B cell (primary cell): ENCODE measurements around the gene NPL. TPM values are rescaled to one million over a fixed set of nuclear protein-coding genes. Genes with fewer than 3 reads are reported as not detected.

Experiments
- ATAC-seq: fragments of 200-7000 bp; cut with Tn5 transposase; one replicate; pipeline ENCODE4 v1.10.0; 2021; ENCODE audit warnings: low read depth, mild to moderate bottlenecking, moderate number of reproducible peaks, moderate library complexity
- CTCF ChIA-PET: fragments of 350-600 bp; sonication (Branson Sonifier 250); formaldehyde crosslinking; loops from one replicate; lab custom pipeline; 2021; ENCODE audit warnings: antibody characterized with exemption, inconsistent platforms; lab: Charles Lee
- POLR2A ChIA-PET: fragments of 350-600 bp; sonication (Branson Sonifier 250); formaldehyde crosslinking; loops from one replicate; lab custom pipeline; 2021; ENCODE audit warnings: antibody characterized with exemption; lab: Charles Lee
- DNase-seq: peaks from one replicate; pipeline ENCODE4 v3.0.0; 2013
- H2AFZ ChIP-seq: 2 replicates; pipeline ENCODE4 v1.6.1; 2012; ENCODE audit warnings: mild to moderate bottlenecking, low read depth, low read length; ENCODE audit not compliant: insufficient read depth, poor library complexity, severe bottlenecking
- H3K27ac ChIP-seq, 2 donors: 1 replicate in 1 of 2; 2 replicates in 1 of 2; pipeline ENCODE4 v1.5.1; 2012 to 2013; ENCODE audit warnings: low read length in 2 of 2, mild to moderate bottlenecking in 2 of 2, moderate library complexity in 1 of 2
- H3K27me3 ChIP-seq, 4 experiments: fragments of 200-600 bp in 1 of 4; sonication (generic) in 1 of 4; replicated peaks in 1 of 4; 1 replicate in 2 of 4; 2 replicates in 2 of 4; pipeline versions ENCODE4 v1.6.1 to v1.7.0; 2013 to 2016; ENCODE audit warnings: low read length in 3 of 4, mild to moderate bottlenecking in 2 of 4, mixed read lengths in 1 of 4, moderate library complexity in 1 of 4; ENCODE audit not compliant: insufficient read depth in 4 of 4, control insufficient read depth in 3 of 4; ENCODE audit errors: control extremely low read depth in 1 of 4
- H3K36me3 ChIP-seq, 2 experiments: replicated peaks in 1 of 2; 1 replicate in 1 of 2; 2 replicates in 1 of 2; pipeline versions ENCODE4 v1.6.1 to v1.7.1; 2013; ENCODE audit warnings: low read length in 1 of 2; ENCODE audit not compliant: insufficient read depth in 2 of 2, control insufficient read depth in 1 of 2; ENCODE audit errors: control extremely low read depth in 1 of 2, extremely low read depth in 1 of 2
- H3K4me1 ChIP-seq, 2 donors: fragments of 200-600 bp in 1 of 2; sonication (generic) in 1 of 2; 1 replicate in 1 of 2; 2 replicates in 1 of 2; pipeline versions ENCODE4 v1.5.1 to v1.6.1; 2013 to 2017; ENCODE audit warnings: low read length in 2 of 2; ENCODE audit not compliant: control insufficient read depth in 2 of 2, insufficient read depth in 2 of 2
- H3K4me2 ChIP-seq: replicated peaks from 2 replicates; pipeline ENCODE3; 2012; ENCODE audit warnings: mild to moderate bottlenecking, low read depth, low read length; ENCODE audit not compliant: poor library complexity, severe bottlenecking
- H3K4me3 ChIP-seq, 5 experiments: fragments of 200-600 bp in 1 of 5; sonication (generic) in 1 of 5; 1 replicate in 3 of 5; 2 replicates in 2 of 5; pipeline versions ENCODE4 v1.5.1 to v1.7.0; 2011 to 2016; ENCODE audit warnings: low read length in 4 of 5, mild to moderate bottlenecking in 4 of 5, low read depth in 2 of 5, control low read depth in 1 of 5, moderate library complexity in 1 of 5; ENCODE audit not compliant: insufficient read depth in 1 of 5; ENCODE audit errors: control extremely low read depth in 1 of 5, extremely low read depth in 1 of 5
- H3K79me2 ChIP-seq: fragments of 200-600 bp; sonication (generic); one replicate; pipeline ENCODE4 v1.6.0; 2016; ENCODE audit warnings: low read length; ENCODE audit not compliant: control insufficient read depth, insufficient read depth
- H3K9ac ChIP-seq: fragments of 200-600 bp; sonication (generic); 2 replicates; pipeline ENCODE4 v1.6.1; 2017; ENCODE audit warnings: mild to moderate bottlenecking, low read length, moderate library complexity
- H3K9me3 ChIP-seq, 3 donors: one replicate each; pipeline versions ENCODE4 v1.6.1 to v1.7.1; 2013; ENCODE audit warnings: low read length in 2 of 3; ENCODE audit not compliant: control insufficient read depth in 2 of 3, insufficient read depth in 1 of 3; ENCODE audit errors: control extremely low read depth in 1 of 3
- H4K20me1 ChIP-seq: 2 replicates; pipeline ENCODE4 v1.6.0; 2012; ENCODE audit warnings: mild to moderate bottlenecking, low read length; ENCODE audit not compliant: insufficient read depth, control insufficient read depth, poor library complexity, severe bottlenecking
- H3K27ac Mint-ChIP-seq: one replicate; pipeline ENCODE4 v1.8.0; 2021; ENCODE audit warnings: mixed read lengths
- H3K27me3 Mint-ChIP-seq: one replicate; pipeline ENCODE4 v1.8.0; 2021; ENCODE audit warnings: mixed read lengths
- H3K4me1 Mint-ChIP-seq: one replicate; pipeline ENCODE4 v1.8.0; 2021; ENCODE audit warnings: mixed read lengths
- H3K4me3 Mint-ChIP-seq: one replicate; pipeline ENCODE4 v1.8.0; 2021; ENCODE audit warnings: mixed read lengths
- H3K9me3 Mint-ChIP-seq: one replicate; pipeline ENCODE4 v1.8.0; 2022; ENCODE audit warnings: mixed read lengths; ENCODE audit not compliant: insufficient read depth
- CTCF ChIP-seq: fragments of 200-600 bp; IDR thresholded peaks from one replicate; pipeline ENCODE4 v1.8.0; 2022; ENCODE audit warnings: antibody characterized with exemption, mild to moderate bottlenecking
- EZH2 ChIP-seq: IDR thresholded peaks from 2 replicates; pipeline ENCODE4 v1.6.1; 2012; ENCODE audit warnings: borderline replicate concordance, low read depth, mild to moderate bottlenecking, moderate library complexity, low read length; ENCODE audit not compliant: insufficient read depth, poor library complexity, severe bottlenecking
- WGBS: methylation state at CpG from one replicate; pipeline ENCODE4 v1.1.5; 2013; ENCODE audit warnings: missing lambda C conversion rate; ENCODE audit not compliant: insufficient coverage; 5-methylcytosine and 5-hydroxymethylcytosine counted together
- intact Hi-C: fragments of 100-400 bp; cut with micrococcal nuclease; formaldehyde crosslinking; loops from one replicate; pipeline ENCODE4 v1.10.0; 2022
- polyA plus RNA-seq: library from polyadenylated mRNA; depleted of rRNA; stranded (reverse); fragments of >200 nt; gene quantifications from 2 replicates; pipeline ENCODE4 v1.2.3, GENCODE V29; 2012
- total RNA-seq, 2 donors: library from RNA; stranded (reverse); fragments of 120-200 nt in 1 of 2; gene quantifications; 1 replicate in 1 of 2; 2 replicates in 1 of 2; pipeline versions ENCODE4 v1.2.3 to v1.2.4, GENCODE V29; 2013 to 2022

The NPL gene
- total and polyA plus RNA-seq, 2 donors (not counting 1 experiment from before 2014, with no cell fraction given), result 3.4 to 5.9 TPM

- Mint-ChIP-seq H3K4me1 (peaks cover 39% of the 10 kb centered on the region), H3K4me3 (no peak overlapping the region), H3K27me3 (no peaks in the 10 kb centered on the region), H3K9me3 (no peaks in the 10 kb centered on the region), H3K27ac (no peak overlapping the region)
- Histone ChIP-seq H3K36me3 (peaks cover 20 to 91% of the 10 kb centered on the region in 2 experiments), H3K4me2 (no peak overlapping the region), H4K20me1 (peaks cover 95% of the 10 kb centered on the region), H3K9ac (no peak overlapping the region), H3K4me1 (peaks cover 0 to 8% of the 10 kb centered on the region in 2 donors), H3K27me3 (no peaks in the 10 kb centered on the region), H3K9me3 (no peaks in the 10 kb centered on the region), H3K4me3 (no peak overlapping the region), H3K79me2 (peaks cover 95% of the 10 kb centered on the region), H2AFZ (no peak overlapping the region), H3K27ac (no peak overlapping the region)
- DNase-seq (no peak), ATAC-seq (no peak)
- ChIA-PET POLR2A (no interaction called here), CTCF (no interaction called here)
- no peak for TF ChIP-seq EZH2
- no peak for TF ChIP-seq CTCF
- intact Hi-C loops, result no loop called here
These were observed 57.5 kb downstream of the NPL start for GRCh38 chr1:182847105-182847504.

- WGBS, result 100% methylated on average over 2 of the region's 2 CpGs
- H3K4me1 ChIP-seq, result no peaks in the 10 kb centered on the region
- H3K4me2 ChIP-seq, result no peak overlapping the region
- no peak overlapping the region for H3K27ac Mint-ChIP-seq
- DNase-seq, result no peak
- no peak overlapping the region for H3K27ac ChIP-seq
- intact Hi-C loops, result no loop called here
- H3K9me3 ChIP-seq, result no peaks in the 10 kb centered on the region
- no peak overlapping the region for H3K9ac ChIP-seq
- no peak for TF ChIP-seq EZH2
- TF ChIP-seq CTCF, result no peak
- peaks cover 13 to 97% of the 10 kb centered on the region in 2 experiments for H3K36me3 ChIP-seq
- POLR2A ChIA-PET, result no interaction called here
- no peak overlapping the region for H2AFZ ChIP-seq
- no peaks in the 10 kb centered on the region for H3K27me3 Mint-ChIP-seq
- no peak overlapping the region for H3K4me3 ChIP-seq
- ATAC-seq, result no peak
- CTCF ChIA-PET, result no interaction called here
- H3K79me2 ChIP-seq, result peaks cover 83% of the 10 kb centered on the region
- H3K27me3 ChIP-seq, result no peaks in the 10 kb centered on the region
- no peaks in the 10 kb centered on the region for H3K9me3 Mint-ChIP-seq
- H3K4me3 Mint-ChIP-seq, result no peak overlapping the region
- peaks cover 97% of the 10 kb centered on the region for H4K20me1 ChIP-seq
- H3K4me1 Mint-ChIP-seq, result peaks cover 26% of the 10 kb centered on the region
These were observed 59.2 kb downstream of the NPL start for GRCh38 chr1:182848736-182849135.
